Measurements from ENCODE around the gene TMEM115. TPM values are rescaled to one million over a fixed set of nuclear protein-coding genes. Genes with fewer than 3 reads are reported as not detected.

TMEM115 gene
- total and polyA plus RNA-seq, 2 of the 13 experiments (the other 11 are each of a cell fraction or from before 2014, with no cell fraction given), result 22.1 to 30.7 TPM

DNA sequence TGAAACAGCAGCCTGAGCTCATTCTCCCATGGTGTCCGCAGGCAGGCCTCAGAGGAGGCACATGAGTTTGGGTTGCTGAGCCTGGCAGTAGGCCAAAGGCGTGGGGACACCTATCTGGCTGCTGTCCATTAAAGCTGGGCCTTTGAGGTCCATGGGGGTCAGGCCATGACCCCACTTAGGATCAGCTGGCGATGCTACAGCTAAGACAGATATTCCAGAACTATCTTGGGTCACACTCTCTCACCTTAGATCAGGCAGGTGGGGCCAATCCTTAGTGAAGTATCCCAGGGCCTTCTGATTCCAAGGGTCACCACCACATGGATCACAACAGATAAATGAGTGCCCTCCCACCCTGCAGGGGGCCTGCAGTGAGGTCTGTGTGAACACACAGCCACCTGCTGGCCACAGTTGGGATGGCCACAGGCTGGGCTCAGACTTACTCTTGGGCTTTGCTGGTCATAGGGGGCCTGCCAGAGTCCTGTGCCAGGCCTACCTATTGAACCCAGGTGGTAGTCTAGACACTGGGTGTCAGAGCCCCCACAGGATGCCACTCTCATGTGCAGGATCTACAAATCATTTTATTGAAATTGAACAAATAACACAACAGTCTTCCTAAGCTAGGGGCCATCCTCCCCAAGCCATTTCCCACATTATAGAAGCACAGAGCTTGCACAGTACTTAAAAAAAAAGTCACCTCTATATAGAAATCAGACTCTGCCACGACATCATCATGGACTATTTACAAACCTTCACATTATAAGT lies 34.8 kb downstream of the TMEM115 start (continued):
- TF ChIP-seq PTBP1 (IDR thresholded peaks at IDR 0.05; ENCODE audit: low read depth, low read length, poor library complexity, severe bottlenecking) (no peak), ZNF30 (CRISPR knock-in tag; IDR thresholded peaks at IDR 0.05) (no peak), PHB2 (IDR thresholded peaks at IDR 0.05; ENCODE audit: partially characterized antibody) (no peak), ZBTB20 (CRISPR knock-in tag; IDR thresholded peaks at IDR 0.05; ENCODE audit: borderline replicate concordance, low read depth) (no peak), CBX5 (CRISPR knock-in tag; IDR thresholded peaks at IDR 0.05; ENCODE audit: borderline replicate concordance) (peak; percentile 31; the same call in 1 of the 2 replicates), ZNF629 (CRISPR knock-in tag; conservative IDR thresholded peaks at IDR 0.05) (no peak), ZNF501 (CRISPR knock-in tag; IDR thresholded peaks at IDR 0.05) (peak; percentile 70), PPARG (CRISPR knock-in tag; conservative IDR thresholded peaks at IDR 0.05) (peak; percentile 47; the same call in 1 of the 2 replicates), ZBTB38 (CRISPR knock-in tag; IDR thresholded peaks at IDR 0.05) (peak; percentile 56), NCOA1 (CRISPR knock-in tag; IDR thresholded peaks at IDR 0.05) (peak; percentile 28; the same call in 1 of the 2 replicates), HNRNPH1 (optimal IDR thresholded peaks at IDR 0.05; ENCODE audit: low read depth, low read length) (no peak), ARID2 (CRISPR knock-in tag; IDR thresholded peaks at IDR 0.05; ENCODE audit: borderline replicate concordance) (no peak), GABPA (IDR thresholded peaks at IDR 0.05; ENCODE audit: low read depth, low read length) (no peak), GABPA (CRISPR knock-in tag; IDR thresholded peaks at IDR 0.05; ENCODE audit: low read depth) (peak; percentile 39)
- TF ChIP-seq, protein P1, sequence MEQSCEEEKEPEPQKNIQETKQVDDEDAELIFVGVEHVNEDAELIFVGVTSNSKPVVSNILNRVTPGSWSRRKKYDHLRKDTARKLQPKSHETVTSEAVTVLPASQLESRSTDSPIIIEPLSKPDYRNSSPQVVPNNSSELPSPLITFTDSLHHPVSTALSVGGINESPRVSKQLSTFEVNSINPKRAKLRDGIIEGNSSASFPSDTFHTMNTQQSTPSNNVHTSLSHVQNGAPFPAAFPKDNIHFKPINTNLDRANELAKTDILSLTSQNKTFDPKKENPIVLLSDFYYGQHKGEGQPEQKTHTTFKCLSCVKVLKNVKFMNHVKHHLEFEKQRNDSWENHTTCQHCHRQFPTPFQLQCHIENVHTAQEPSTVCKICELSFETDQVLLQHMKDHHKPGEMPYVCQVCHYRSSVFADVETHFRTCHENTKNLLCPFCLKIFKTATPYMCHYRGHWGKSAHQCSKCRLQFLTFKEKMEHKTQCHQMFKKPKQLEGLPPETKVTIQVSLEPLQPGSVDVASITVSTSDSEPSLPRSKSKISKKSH (CRISPR knock-in tag; IDR thresholded peaks at IDR 0.05; ENCODE audit: borderline replicate concordance), result no peak
- TF ChIP-seq, protein P2, sequence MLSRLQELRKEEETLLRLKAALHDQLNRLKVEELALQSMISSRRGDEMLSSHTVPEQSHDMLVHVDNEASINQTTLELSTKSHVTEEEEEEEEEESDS (CRISPR knock-in tag; IDR thresholded peaks at IDR 0.05; ENCODE audit: borderline replicate concordance), result no peak
- TF ChIP-seq, protein P3, sequence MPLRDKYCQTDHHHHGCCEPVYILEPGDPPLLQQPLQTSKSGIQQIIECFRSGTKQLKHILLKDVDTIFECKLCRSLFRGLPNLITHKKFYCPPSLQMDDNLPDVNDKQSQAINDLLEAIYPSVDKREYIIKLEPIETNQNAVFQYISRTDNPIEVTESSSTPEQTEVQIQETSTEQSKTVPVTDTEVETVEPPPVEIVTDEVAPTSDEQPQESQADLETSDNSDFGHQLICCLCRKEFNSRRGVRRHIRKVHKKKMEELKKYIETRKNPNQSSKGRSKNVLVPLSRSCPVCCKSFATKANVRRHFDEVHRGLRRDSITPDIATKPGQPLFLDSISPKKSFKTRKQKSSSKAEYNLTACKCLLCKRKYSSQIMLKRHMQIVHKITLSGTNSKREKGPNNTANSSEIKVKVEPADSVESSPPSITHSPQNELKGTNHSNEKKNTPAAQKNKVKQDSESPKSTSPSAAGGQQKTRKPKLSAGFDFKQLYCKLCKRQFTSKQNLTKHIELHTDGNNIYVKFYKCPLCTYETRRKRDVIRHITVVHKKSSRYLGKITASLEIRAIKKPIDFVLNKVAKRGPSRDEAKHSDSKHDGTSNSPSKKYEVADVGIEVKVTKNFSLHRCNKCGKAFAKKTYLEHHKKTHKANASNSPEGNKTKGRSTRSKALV (CRISPR knock-in tag; IDR thresholded peaks at IDR 0.05), result no peak
- TF ChIP-seq, protein P4, sequence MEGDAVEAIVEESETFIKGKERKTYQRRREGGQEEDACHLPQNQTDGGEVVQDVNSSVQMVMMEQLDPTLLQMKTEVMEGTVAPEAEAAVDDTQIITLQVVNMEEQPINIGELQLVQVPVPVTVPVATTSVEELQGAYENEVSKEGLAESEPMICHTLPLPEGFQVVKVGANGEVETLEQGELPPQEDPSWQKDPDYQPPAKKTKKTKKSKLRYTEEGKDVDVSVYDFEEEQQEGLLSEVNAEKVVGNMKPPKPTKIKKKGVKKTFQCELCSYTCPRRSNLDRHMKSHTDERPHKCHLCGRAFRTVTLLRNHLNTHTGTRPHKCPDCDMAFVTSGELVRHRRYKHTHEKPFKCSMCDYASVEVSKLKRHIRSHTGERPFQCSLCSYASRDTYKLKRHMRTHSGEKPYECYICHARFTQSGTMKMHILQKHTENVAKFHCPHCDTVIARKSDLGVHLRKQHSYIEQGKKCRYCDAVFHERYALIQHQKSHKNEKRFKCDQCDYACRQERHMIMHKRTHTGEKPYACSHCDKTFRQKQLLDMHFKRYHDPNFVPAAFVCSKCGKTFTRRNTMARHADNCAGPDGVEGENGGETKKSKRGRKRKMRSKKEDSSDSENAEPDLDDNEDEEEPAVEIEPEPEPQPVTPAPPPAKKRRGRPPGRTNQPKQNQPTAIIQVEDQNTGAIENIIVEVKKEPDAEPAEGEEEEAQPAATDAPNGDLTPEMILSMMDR (CRISPR knock-in tag; IDR thresholded peaks at IDR 0.05), result peak; percentile 99
- TF ChIP-seq, protein P5, sequence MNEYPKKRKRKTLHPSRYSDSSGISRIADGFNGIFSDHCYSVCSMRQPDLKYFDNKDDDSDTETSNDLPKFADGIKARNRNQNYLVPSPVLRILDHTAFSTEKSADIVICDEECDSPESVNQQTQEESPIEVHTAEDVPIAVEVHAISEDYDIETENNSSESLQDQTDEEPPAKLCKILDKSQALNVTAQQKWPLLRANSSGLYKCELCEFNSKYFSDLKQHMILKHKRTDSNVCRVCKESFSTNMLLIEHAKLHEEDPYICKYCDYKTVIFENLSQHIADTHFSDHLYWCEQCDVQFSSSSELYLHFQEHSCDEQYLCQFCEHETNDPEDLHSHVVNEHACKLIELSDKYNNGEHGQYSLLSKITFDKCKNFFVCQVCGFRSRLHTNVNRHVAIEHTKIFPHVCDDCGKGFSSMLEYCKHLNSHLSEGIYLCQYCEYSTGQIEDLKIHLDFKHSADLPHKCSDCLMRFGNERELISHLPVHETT (CRISPR knock-in tag; conservative IDR thresholded peaks at IDR 0.05), result no peak
- TF ChIP-seq, protein P6, sequence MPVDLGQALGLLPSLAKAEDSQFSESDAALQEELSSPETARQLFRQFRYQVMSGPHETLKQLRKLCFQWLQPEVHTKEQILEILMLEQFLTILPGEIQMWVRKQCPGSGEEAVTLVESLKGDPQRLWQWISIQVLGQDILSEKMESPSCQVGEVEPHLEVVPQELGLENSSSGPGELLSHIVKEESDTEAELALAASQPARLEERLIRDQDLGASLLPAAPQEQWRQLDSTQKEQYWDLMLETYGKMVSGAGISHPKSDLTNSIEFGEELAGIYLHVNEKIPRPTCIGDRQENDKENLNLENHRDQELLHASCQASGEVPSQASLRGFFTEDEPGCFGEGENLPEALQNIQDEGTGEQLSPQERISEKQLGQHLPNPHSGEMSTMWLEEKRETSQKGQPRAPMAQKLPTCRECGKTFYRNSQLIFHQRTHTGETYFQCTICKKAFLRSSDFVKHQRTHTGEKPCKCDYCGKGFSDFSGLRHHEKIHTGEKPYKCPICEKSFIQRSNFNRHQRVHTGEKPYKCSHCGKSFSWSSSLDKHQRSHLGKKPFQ (CRISPR knock-in tag; IDR thresholded peaks at IDR 0.05; ENCODE audit: insufficient replicate concordance), result no peak

All from HepG2 (cell line).